ENCODE measurements around the gene PACS2. TPM values are rescaled to one million over a fixed set of nuclear protein-coding genes. Genes with fewer than 3 reads are reported as not detected.

PACS2 gene
- total and polyA plus RNA-seq, 5 donors from 2014 or later = 0.72 to 64.0 (median 2.1) TPM

- no peaks in the 10 kb centered on the region for H3K27me3 Mint-ChIP-seq
- H3K4me3 ChIP-seq (ENCODE audit: low read depth, low read length) = no peak overlapping the region
- peaks cover 4% of the 10 kb centered on the region for H3K36me3 Mint-ChIP-seq
- H3K4me1 ChIP-seq (ENCODE audit: control insufficient read depth, insufficient read depth, low read length, poor library complexity, severe bottlenecking) = no peaks in the 10 kb centered on the region
- H3K27me3 ChIP-seq (ENCODE audit: control insufficient read depth, insufficient read depth, low read length) = no peaks in the 10 kb centered on the region
- H3K27ac ChIP-seq (ENCODE audit: insufficient read depth, low read length, poor library complexity, severe bottlenecking) = no peak overlapping the region
- no peaks in the 10 kb centered on the region for H3K9me3 Mint-ChIP-seq
- H3K9me3 ChIP-seq (ENCODE audit: control insufficient read depth in 2 of 2, low read length in 2 of 2) = no peaks in the 10 kb centered on the region
- ATAC-seq (ENCODE audit: low read depth in 2 of 2) (no peak), DNase-seq (no peak)
- H3K36me3 ChIP-seq (ENCODE audit: control insufficient read depth, insufficient read depth, low read length) = no peaks in the 10 kb centered on the region
- no peak overlapping the region for H3K27ac Mint-ChIP-seq
- peaks cover under 1 to 11% (median 8%) of the 10 kb centered on the region in 4 donors for H3K4me1 Mint-ChIP-seq
- no peak overlapping the region for H3K4me3 Mint-ChIP-seq
These were observed 125.4 kb downstream of the PACS2 start for GRCh38 chr14:105439710-105440553.

- Mint-ChIP-seq H3K27me3 (no peaks in the 10 kb centered on the region), H3K27ac (no peak overlapping the region), H3K4me1 (peaks cover 0 to 9% (median 6%) of the 10 kb centered on the region in 4 donors), H3K36me3 (peaks cover 4% of the 10 kb centered on the region), H3K4me3 (no peak overlapping the region), H3K9me3 (no peaks in the 10 kb centered on the region)
- Histone ChIP-seq H3K4me1 (ENCODE audit: control insufficient read depth, insufficient read depth, low read length, poor library complexity, severe bottlenecking) (no peaks in the 10 kb centered on the region), H3K4me3 (ENCODE audit: low read depth, low read length) (no peak overlapping the region), H3K9me3 (ENCODE audit: control insufficient read depth in 2 of 2, low read length in 2 of 2) (no peaks in the 10 kb centered on the region), H3K27ac (ENCODE audit: insufficient read depth, low read length, poor library complexity, severe bottlenecking) (no peak overlapping the region), H3K27me3 (ENCODE audit: control insufficient read depth, insufficient read depth, low read length) (no peaks in the 10 kb centered on the region), H3K36me3 (ENCODE audit: control insufficient read depth, insufficient read depth, low read length) (no peaks in the 10 kb centered on the region)
- DNase-seq (no peak), ATAC-seq (ENCODE audit: low read depth in 2 of 2) (no peak)
These were observed 126.0 kb downstream of the PACS2 start for GRCh38 chr14:105440554-105440900.

GRCh38 chr14:105440992-105441391 lies 126.4 kb downstream of the PACS2 start:
- ATAC-seq (ENCODE audit: low read depth in 2 of 2) (no peak), DNase-seq (no peak)
- no peaks in the 10 kb centered on the region for H3K36me3 ChIP-seq (ENCODE audit: control insufficient read depth, insufficient read depth, low read length)

DNA sequence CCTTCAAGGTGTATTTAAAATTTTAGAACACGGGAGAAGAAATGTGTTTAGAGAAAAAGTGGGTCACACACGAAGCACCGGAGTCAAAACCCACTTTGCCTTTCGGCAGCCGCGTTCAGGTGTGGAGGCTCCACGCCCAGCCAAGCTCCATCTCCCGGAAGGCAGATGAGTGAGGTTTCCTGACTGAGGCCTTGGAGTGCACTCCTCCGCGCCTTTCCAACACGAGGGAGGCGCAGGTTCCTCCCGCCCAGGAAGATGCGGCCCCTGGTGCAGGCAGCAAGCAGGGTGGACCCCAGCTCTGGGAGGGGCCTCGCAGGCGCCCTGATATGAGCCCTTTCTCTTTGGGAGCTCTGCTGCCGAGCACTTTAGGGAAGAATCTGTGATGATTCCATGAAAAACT lies 127.6 kb downstream of the PACS2 start:
- Histone ChIP-seq H3K9me3 (ENCODE audit: control insufficient read depth in 2 of 2, low read length in 2 of 2) (no peaks in the 10 kb centered on the region), H3K27ac (ENCODE audit: insufficient read depth, low read length, poor library complexity, severe bottlenecking) (no peak overlapping the region), H3K27me3 (ENCODE audit: control insufficient read depth, insufficient read depth, low read length) (no peaks in the 10 kb centered on the region), H3K4me3 (ENCODE audit: low read depth, low read length) (no peak overlapping the region), H3K4me1 (ENCODE audit: control insufficient read depth, insufficient read depth, low read length, poor library complexity, severe bottlenecking) (no peaks in the 10 kb centered on the region), H3K36me3 (ENCODE audit: control insufficient read depth, insufficient read depth, low read length) (no peaks in the 10 kb centered on the region)
- H3K9me3 Mint-ChIP-seq = no peaks in the 10 kb centered on the region
- no peaks in the 10 kb centered on the region for H3K27me3 Mint-ChIP-seq
- DNase-seq (no peak), ATAC-seq (ENCODE audit: low read depth in 2 of 2) (no peak)
- H3K36me3 Mint-ChIP-seq = peaks cover 4% of the 10 kb centered on the region
- H3K4me3 Mint-ChIP-seq = no peak overlapping the region
- no peak overlapping the region for H3K27ac Mint-ChIP-seq
- H3K4me1 Mint-ChIP-seq = peaks cover 0 to 4% (median 2%) of the 10 kb centered on the region in 4 donors

More at GRCh38 chr14:105440992-105441391, 126.4 kb downstream of the PACS2 start:
- H3K27me3 Mint-ChIP-seq = no peaks in the 10 kb centered on the region
- H3K27ac Mint-ChIP-seq = no peak overlapping the region
- H3K9me3 Mint-ChIP-seq = no peaks in the 10 kb centered on the region
- Histone ChIP-seq H3K27me3 (ENCODE audit: control insufficient read depth, insufficient read depth, low read length) (no peaks in the 10 kb centered on the region), H3K4me1 (ENCODE audit: control insufficient read depth, insufficient read depth, low read length, poor library complexity, severe bottlenecking) (no peaks in the 10 kb centered on the region), H3K27ac (ENCODE audit: insufficient read depth, low read length, poor library complexity, severe bottlenecking) (no peak overlapping the region), H3K9me3 (ENCODE audit: control insufficient read depth in 2 of 2, low read length in 2 of 2) (no peaks in the 10 kb centered on the region), H3K4me3 (ENCODE audit: low read depth, low read length) (no peak overlapping the region)
- H3K4me1 Mint-ChIP-seq = peaks cover 0 to 9% (median 5%) of the 10 kb centered on the region in 4 donors
- H3K4me3 Mint-ChIP-seq = no peak overlapping the region
- peaks cover 4% of the 10 kb centered on the region for H3K36me3 Mint-ChIP-seq

- Histone ChIP-seq H3K9me3 (ENCODE audit: control insufficient read depth in 2 of 2, low read length in 2 of 2) (no peaks in the 10 kb centered on the region), H3K27me3 (ENCODE audit: control insufficient read depth, insufficient read depth, low read length) (no peaks in the 10 kb centered on the region), H3K4me1 (ENCODE audit: control insufficient read depth, insufficient read depth, low read length, poor library complexity, severe bottlenecking) (no peaks in the 10 kb centered on the region), H3K27ac (ENCODE audit: insufficient read depth, low read length, poor library complexity, severe bottlenecking) (no peak overlapping the region), H3K36me3 (ENCODE audit: control insufficient read depth, insufficient read depth, low read length) (no peaks in the 10 kb centered on the region), H3K4me3 (ENCODE audit: low read depth, low read length) (no peak overlapping the region)
- Mint-ChIP-seq H3K4me1 (peaks cover 0 to 4% (median 2%) of the 10 kb centered on the region in 4 donors), H3K4me3 (no peak overlapping the region), H3K27ac (peak overlapping the region in 1 of 3 donors; percentile 31), H3K36me3 (peaks cover 4% of the 10 kb centered on the region), H3K9me3 (no peaks in the 10 kb centered on the region), H3K27me3 (no peaks in the 10 kb centered on the region)
- ATAC-seq (ENCODE audit: low read depth in 2 of 2) (no peak), DNase-seq (no peak)
These were observed 128.3 kb downstream of the PACS2 start for GRCh38 chr14:105442834-105443233.

- no peaks in the 10 kb centered on the region for H3K27me3 Mint-ChIP-seq
- no peaks in the 10 kb centered on the region for H3K9me3 Mint-ChIP-seq
- ATAC-seq (ENCODE audit: low read depth in 2 of 2) (no peak), DNase-seq (no peak)
- H3K36me3 Mint-ChIP-seq = peaks cover 4% of the 10 kb centered on the region
- no peak overlapping the region for H3K4me3 Mint-ChIP-seq
- no peaks in the 10 kb centered on the region for H3K27me3 ChIP-seq (ENCODE audit: control insufficient read depth, insufficient read depth, low read length)
- peaks cover 0 to 4% (median 2%) of the 10 kb centered on the region in 4 donors for H3K4me1 Mint-ChIP-seq
- no peaks in the 10 kb centered on the region for H3K9me3 ChIP-seq (ENCODE audit: control insufficient read depth in 2 of 2, low read length in 2 of 2)
- H3K27ac ChIP-seq (ENCODE audit: insufficient read depth, low read length, poor library complexity, severe bottlenecking) = no peak overlapping the region
- no peaks in the 10 kb centered on the region for H3K36me3 ChIP-seq (ENCODE audit: control insufficient read depth, insufficient read depth, low read length)
- H3K4me3 ChIP-seq (ENCODE audit: low read depth, low read length) = no peak overlapping the region
- no peak overlapping the region for H3K27ac Mint-ChIP-seq
- peaks cover 7% of the 10 kb centered on the region for H3K4me1 ChIP-seq (ENCODE audit: control insufficient read depth, insufficient read depth, low read length, poor library complexity, severe bottlenecking)
These were observed 130.3 kb downstream of the PACS2 start for GRCh38 chr14:105444859-105445258.

DNA sequence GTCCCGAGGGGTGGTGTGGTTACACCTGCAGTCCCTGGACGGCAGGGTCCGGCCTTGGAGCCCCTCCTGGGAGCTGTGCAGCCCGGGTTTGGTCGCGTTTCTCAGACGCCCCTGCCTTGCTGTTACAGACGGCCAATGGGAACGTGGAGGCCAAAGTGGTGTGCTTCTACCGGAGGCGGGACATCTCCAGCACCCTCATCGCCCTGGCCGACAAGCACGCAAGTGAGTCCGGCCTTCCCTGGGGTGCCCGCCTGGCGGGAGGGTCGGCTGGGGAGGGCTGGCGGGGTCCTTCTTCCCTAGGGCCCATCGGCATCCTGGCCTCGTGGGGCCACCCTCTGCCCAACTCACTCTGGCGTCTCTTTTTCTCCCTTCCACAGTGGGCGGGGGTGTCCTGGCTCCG lies 130.7 kb downstream of the PACS2 start:
- Mint-ChIP-seq H3K27ac (peak overlapping the region in 1 of 3 donors; percentile 38), H3K4me1 (peaks cover 0 to 4% (median 2%) of the 10 kb centered on the region in 4 donors), H3K4me3 (no peak overlapping the region), H3K27me3 (no peaks in the 10 kb centered on the region), H3K36me3 (peaks cover 4% of the 10 kb centered on the region), H3K9me3 (no peaks in the 10 kb centered on the region)
- Histone ChIP-seq H3K9me3 (ENCODE audit: control insufficient read depth in 2 of 2, low read length in 2 of 2) (no peaks in the 10 kb centered on the region), H3K27ac (ENCODE audit: insufficient read depth, low read length, poor library complexity, severe bottlenecking) (no peak overlapping the region), H3K27me3 (ENCODE audit: control insufficient read depth, insufficient read depth, low read length) (no peaks in the 10 kb centered on the region), H3K4me3 (ENCODE audit: low read depth, low read length) (no peak overlapping the region), H3K36me3 (ENCODE audit: control insufficient read depth, insufficient read depth, low read length) (peaks cover 4% of the 10 kb centered on the region), H3K4me1 (ENCODE audit: control insufficient read depth, insufficient read depth, low read length, poor library complexity, severe bottlenecking) (peaks cover 7% of the 10 kb centered on the region)
- no peak for DNase-seq
- ATAC-seq (ENCODE audit: low read depth in 2 of 2) = no peak

Data from CD4-positive, CD25-positive, alpha-beta regulatory T cell (primary cell).